Uterus (tissue), 2 donors: ENCODE results near the gene NELFB.

Source experiments
- CTCF ChIP-seq, 4 experiments: fragments of 200-600 bp in 2 of 4; fragments of 450-650 bp in 2 of 4; sonication (generic) in 2 of 4; IDR thresholded peaks; one replicate each; pipeline ENCODE4 v1.5.1; 2016 to 2019; ENCODE audit warnings: antibody characterized with exemption in 4 of 4, mild to moderate bottlenecking in 2 of 4, moderate library complexity in 1 of 4
- POLR2A ChIP-seq, 2 donors: fragments of 450-650 bp; IDR thresholded peaks; one replicate each; pipeline ENCODE4 v1.6.1; 2016; ENCODE audit warnings: antibody characterized with exemption in 2 of 2, mild to moderate bottlenecking in 1 of 2, moderate library complexity in 1 of 2

DNA sequence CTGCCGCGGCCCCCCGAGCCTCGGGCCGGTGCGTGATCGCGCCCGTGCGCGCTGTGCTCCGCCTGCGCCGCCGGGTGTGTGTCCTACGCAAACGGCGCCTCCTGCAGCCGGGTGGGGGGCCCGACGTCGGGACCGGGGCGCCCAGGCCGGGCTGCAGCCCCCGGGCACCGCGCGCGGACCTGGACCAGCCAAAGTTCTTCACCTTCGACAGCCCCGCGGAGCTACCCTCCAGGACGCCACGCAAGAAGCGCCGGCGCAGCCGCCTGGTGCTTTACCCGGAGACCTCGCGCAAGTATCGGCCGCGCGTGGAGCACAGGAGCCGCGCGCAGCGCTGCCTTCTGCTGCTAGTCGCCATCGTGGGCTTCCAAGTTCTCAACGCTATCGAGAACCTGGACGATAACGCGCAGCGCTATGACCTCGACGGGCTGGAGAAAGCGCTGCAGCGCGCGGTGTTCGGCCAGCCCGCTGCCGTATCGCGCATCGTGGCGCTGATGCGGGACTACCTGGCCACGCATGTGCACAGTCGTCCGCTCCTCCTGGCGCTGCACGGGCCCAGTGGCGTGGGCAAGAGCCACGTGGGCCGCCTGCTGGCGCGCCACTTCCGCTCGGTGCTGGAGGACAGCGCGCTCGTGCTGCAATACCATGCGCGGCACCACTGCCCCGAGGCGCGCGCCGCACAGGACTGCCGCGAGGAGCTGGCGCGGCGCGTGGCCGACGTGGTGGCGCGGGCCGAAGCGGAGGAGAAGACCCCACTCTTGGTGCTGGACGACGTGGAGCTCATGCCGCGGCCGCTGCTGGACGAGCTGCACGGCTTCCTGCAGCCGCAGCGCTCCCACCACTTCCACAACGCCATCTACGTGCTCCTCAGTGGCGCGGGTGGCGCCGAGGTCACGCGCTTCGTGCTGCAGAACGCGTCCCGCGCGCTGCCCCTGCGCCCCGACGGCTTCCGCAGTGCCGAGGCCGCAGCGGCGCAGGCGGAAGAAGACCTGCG lies 23.9 kb downstream of the NELFB start:
- TF ChIP-seq CTCF (IDR thresholded peaks at IDR 0.05), result no peak
- no peak for TF ChIP-seq POLR2A (IDR thresholded peaks at IDR 0.05)
